Left kidney (tissue), 2 donors: ENCODE data around the gene RAB14. TPM values are rescaled to one million over a fixed set of nuclear protein-coding genes. Genes with fewer than 3 reads are reported as not detected.
"Not testable (repeated sequence)": the region's sequence is repeated elsewhere in the genome, so short reads cannot be mapped to it uniquely, and the experiment has no call there.

Source experiments
- DNase-seq: peaks from one replicate; pipeline ENCODE4 v3.0.0-alpha.2; 2013
- polyA plus RNA-seq: library from polyadenylated mRNA; unstranded; fragments of 120-200 nt; gene quantifications from one replicate; pipeline ENCODE4 v1.2.1, GENCODE V29; 2013; ENCODE audit not compliant: insufficient read length

RAB14 gene
- polyA plus RNA-seq, 1 donor, result 109 TPM

DNA sequence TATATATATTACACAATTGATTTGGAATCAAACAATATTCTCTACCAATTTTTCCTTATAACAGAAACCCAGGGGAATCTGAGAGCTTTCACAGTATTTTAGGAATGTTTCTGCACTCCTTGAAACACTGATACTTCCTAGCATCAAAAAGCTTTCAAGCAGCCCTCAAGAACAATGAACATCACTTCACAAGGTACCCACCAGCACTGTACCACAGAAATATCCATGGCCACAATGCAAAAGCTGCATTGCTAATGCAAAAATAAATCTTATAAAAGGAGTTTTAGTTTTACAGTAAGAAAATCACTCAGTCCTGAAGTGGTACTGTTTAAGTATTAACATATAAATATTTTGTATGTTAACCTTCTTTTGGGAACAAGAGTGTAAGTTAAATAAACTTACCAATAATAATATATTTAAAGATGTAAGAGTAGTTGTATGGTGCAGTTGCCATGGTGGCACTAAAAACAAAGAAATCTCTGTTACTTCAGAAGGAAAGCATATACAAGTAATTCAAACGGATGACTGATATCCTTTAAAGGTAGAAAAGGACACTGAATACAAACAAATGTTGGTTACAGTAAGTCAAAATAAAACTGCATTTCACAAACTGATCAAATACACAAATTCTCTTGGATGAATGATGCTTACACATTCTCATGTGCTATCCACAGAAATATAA is 8.6 kb downstream of the RAB14 start:
- DNase-seq, result no peak

GRCh38 chr9:121192518-121192917 is 9.2 kb downstream of the RAB14 start:
- DNase-seq, result no peak

GRCh38 chr9:121191235-121191634 is 10.4 kb downstream of the RAB14 start:
- DNase-seq, result no peak

- no peak for DNase-seq
Observed at GRCh38 chr9:121189660-121190059, 12.0 kb downstream of the RAB14 start.

- no peak for DNase-seq
Observed at GRCh38 chr9:121189006-121189405, 12.7 kb downstream of the RAB14 start.

- DNase-seq, result no peak
Observed at GRCh38 chr9:121187636-121188305, 13.9 kb downstream of the RAB14 start.

DNA sequence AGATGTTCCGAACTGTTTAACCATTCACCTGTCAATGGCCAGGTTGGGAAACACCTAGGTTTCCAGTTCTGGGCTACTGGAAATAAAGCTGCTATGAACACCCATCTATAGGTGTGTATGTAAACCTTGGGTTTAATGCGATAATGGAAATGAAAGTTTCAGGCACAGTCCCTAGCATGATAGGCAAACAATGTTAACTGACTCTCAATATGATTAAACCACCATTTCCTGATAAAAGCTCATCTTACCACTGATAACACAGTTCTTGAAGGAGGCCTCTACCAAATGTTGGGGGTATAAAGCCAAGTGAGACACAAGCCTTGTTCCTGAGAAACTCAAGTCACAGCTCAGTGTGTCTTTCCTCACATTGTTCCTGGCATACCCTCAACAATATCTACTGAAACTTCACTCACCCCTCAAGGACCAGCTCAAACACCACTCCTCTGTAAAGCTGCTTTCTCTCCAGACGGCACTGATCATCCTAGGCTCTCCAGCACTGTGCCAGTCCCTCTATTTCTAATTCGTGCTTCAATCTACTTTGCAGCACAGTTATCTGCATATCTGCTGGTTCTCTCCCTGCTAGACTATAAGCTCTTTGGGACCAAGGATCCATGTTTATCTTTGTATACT is 15.8 kb downstream of the RAB14 start:
- DNase-seq, result no peak

- no peak for DNase-seq
Observed at GRCh38 chr9:121185178-121185745, 16.4 kb downstream of the RAB14 start.

GRCh38 chr9:121184463-121184862 is 17.2 kb downstream of the RAB14 start:
- no peak for DNase-seq

DNA sequence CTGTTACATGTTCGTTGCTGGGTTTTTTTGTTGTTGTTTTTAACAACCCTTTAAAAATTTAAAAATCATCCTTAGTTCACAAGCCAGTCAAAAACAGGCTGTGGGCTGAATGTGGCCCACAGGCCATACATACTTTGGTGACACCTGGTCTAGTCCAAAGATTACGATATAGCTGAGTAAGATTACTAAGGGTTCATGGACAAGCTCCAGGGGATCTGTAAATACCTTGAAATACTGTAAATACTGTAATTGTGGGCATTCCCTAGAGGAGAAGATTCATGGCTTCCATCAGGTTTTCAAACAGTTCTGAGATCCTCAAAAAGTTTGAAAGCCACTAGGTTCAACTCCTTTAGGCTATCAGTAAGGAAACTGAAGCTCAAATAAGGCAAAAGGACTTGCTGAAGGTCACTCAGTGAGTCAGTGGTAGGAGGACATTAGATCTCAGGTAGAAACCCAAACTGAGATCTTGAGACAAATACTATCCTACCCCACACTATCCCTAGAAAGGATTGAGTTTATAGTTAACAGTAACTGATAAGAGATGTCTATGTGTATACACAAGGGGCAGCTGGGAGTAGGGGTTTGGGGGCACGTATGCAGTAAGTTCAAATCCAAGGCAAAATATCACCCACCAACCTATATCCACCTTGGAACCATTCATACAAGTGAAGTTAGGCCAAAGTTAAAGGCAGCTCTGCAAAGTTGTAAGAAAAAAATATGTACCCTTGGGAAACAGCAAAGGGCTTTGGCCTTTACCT is 17.8 kb downstream of the RAB14 start:
- no peak for DNase-seq

DNA sequence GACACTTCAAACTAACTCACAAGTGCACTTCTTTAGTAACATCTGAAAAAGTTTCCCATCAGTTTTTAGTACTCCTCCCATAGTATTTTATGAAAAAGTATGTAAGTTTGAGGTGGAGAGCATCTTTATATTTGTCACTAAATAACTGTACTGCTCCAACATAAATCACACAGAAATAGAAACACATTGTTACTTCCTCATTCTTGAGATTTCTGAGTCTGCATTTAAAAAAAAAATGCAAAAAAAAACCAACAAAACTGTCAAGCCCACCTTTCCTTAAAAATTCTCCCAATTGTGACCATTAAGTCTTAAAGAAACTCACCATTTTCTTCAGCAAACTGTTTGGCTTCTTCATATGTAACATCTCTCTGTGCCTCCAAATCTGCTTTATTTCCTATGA is 18.7 kb downstream of the RAB14 start:
- DNase-seq, result no peak

GRCh38 chr9:121182101-121182836 is 19.4 kb downstream of the RAB14 start:
- DNase-seq, result no peak

DNA sequence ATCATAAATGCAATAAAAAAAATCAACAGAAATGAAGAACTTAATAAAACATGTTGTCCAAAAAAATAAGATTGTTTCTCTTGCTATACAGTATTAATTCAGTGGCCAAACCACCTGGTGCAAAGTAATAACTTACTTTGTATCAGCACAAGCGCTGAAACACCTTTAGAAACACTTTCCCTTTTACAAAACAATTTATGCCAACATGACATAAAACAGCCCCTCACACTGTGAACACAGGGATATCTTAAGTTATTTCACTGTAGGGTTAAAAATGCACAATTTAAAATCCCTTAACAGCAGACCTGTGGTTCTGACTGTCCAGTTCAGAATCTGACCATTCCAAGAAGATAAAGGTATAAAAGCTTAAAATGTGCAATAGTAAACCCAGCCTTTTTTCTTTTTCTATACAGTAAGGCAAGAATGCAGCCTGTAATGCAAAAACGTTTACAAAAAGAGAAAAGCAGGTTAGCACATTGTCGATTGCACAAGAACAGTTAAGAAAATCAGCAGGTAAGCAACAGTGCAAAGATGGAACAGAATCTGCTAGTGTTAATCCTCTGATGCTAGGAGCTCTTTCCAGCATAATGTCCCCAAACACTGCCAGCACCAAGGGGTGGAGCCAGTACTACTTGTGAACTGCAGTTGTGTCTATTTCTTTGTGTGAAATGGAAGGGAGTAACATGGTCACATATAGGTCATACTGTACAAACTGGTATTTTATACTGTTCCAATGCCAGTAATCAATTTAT is 21.6 kb downstream of the RAB14 start:
- no peak for DNase-seq

- not testable (repeated sequence) for DNase-seq
Observed at GRCh38 chr9:121179373-121179721, 22.3 kb downstream of the RAB14 start.

- DNase-seq, result no peak
Observed at GRCh38 chr9:121178676-121179372, 22.8 kb downstream of the RAB14 start.

DNA sequence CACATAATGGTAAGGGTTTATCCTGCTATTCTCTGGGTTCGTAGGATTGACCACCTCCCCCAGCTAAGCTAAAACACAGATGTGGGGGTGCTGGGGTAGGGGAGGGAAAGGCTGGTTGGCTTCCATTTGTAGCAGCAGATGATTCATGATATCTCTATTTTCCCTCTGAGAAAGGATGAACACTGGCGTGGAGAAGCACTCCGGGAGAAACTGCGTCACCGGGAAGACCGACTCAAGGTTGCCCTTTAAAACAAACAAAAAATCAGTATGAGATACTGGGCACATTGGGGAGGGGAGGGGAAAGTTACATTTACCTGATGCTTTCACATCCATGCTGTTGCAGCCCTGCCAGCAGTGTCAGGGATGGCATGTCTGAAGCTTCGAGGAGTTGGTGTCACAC is 28.2 kb downstream of the RAB14 start:
- no peak for DNase-seq

DNA sequence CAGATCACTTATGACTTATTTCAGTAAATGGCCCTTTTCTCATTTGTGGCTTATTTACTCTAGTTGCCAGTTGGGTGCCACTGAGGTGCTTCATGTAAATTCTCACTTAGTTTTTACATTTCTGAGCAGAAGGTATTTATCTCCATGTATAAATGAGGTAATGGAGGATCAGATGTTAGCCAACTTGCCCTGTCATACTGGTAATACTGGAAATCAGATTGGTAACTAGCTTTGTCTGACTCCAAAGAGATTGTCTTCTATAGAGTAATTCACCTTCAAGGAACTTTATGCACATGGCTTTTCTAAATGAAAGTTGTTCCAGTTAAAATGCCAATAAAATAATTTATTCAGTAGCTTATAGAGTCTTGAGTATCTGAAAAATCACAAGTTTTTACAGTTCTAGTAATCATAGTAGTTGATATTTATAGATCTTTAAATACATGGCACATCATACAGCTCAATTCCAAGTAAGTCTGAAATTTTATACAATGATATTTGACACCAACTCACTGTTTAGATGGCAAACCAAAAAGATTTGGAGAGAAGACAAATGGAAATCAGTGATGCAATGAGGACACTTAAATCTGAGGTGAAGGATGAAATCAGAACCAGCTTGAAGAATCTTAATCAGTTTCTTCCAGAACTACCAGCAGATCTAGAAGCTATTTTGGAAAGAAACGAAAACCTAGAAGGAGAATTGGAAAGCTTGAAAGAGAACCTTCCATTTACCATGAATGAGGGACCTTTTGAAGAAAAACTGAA is 28.8 kb downstream of the RAB14 start:
- DNase-seq, result no peak

DNA sequence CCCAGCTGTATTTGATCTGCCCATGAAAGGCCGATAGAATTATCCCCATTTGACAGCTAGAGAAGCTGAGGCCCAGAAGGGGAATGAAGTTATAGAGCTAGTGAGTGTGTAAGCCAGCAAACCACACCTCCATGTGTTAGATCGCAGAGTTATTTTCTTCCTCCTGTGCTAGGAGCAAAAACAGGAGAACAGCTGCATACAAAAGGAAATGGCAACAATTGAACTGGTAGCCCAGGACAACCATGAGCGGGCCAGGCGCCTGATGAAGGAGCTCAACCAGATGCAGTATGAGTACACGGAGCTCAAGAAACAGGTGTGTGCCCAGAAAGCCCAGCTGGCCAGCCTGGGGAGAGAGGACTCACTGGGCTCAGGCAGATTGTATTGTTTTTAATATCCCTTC is 30.4 kb downstream of the RAB14 start:
- no peak for DNase-seq

DNA sequence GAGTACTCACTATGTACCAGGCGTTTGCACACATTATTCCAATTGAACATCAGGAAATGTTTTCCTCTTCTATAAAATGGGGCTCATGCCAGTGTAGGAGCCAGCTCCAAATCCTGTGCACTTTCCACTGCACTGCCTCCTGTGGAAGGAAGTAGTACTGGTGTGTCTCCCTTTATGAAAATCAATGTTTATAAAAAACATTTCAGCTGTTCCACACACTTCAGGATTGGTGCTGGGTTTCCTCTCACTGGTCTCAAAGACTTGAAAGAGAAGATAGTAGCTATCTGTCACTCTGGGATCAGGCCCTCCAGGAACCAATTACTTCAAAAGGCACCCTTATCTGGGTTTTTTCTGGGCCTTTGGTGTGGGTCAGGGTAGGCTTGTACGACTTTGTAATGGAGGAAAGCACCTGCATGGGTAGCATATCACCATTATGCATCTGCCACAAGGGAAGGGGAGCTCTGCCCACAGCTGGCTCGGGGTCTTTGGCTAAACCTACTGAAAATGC is 32.5 kb downstream of the RAB14 start:
- no peak for DNase-seq
